A549 (cell line): ENCODE results near the gene NKAIN2. TPM values are rescaled to one million over a fixed set of nuclear protein-coding genes. Genes with fewer than 3 reads are reported as not detected.

ENCODE experiments used
- ATAC-seq, 2 experiments: fragments of 200-7000 bp in 1 of 2; fragments of >200 bp in 1 of 2; cut with Nextera tagmentation in 1 of 2; cut with Tn5 transposase in 1 of 2; 3 replicates each; pipeline versions ENCODE4 v1.8.0 to v1.9.1; 2018 to 2020; ENCODE audit warnings: mild to moderate bottlenecking in 1 of 2, moderate library complexity in 1 of 2
- CTCF ChIA-PET: fragments of 300-600 bp; sonication (Branson Sonifier 250); formaldehyde crosslinking; extraction: SDS; loops from one replicate; lab custom pipeline; 2021; ENCODE audit warnings: antibody characterized with exemption, inconsistent platforms; lab: Yijun Ruan, JAX
- POLR2A ChIA-PET: fragments of 350-600 bp; formaldehyde crosslinking; extraction: SDS; loops from one replicate; lab custom pipeline; 2021; ENCODE audit warnings: antibody characterized with exemption, inconsistent platforms; lab: Yijun Ruan, JAX
- DNase-seq, 2 experiments: peaks; one replicate each; pipeline versions ENCODE4 v3.0.0 to v3.0.0-alpha.2; 2011 to 2016; ENCODE audit warnings: low read depth in 1 of 2, low spot score in 1 of 2
- FAIRE-seq: peaks from 2 replicates; lab custom pipeline; 2011; peaks lifted over from hg19 to GRCh38; lab: Jason Lieb, UNC
- H3K27ac ChIP-seq, 2 experiments: fragments of >200 bp; sonication (Bioruptor Twin); formaldehyde crosslinking; 3 replicates each; pipeline ENCODE4 v1.5.1; 2016 to 2017
- H3K4me1 ChIP-seq: fragments of >200 bp; sonication (Bioruptor Twin); formaldehyde crosslinking; 3 replicates; pipeline ENCODE4 v1.6.1; 2016
- H3K4me2 ChIP-seq: fragments of >200 bp; sonication (Bioruptor Twin); formaldehyde crosslinking; 3 replicates; pipeline ENCODE4 v1.6.1; 2016
- H3K4me3 ChIP-seq: fragments of >200 bp; sonication (Bioruptor Twin); formaldehyde crosslinking; 3 replicates; pipeline ENCODE4 v1.5.1; 2016
- H3K9me3 ChIP-seq: fragments of >200 bp; sonication (Bioruptor Twin); formaldehyde crosslinking; 3 replicates; pipeline ENCODE4 v1.6.1; 2016
- BCL3 ChIP-seq: fragments of >200 bp; sonication (Bioruptor Twin); formaldehyde crosslinking; IDR thresholded peaks from 3 replicates; pipeline ENCODE4 v1.6.1; 2016
- BHLHE40 ChIP-seq: IDR thresholded peaks from 2 replicates; pipeline ENCODE4 v1.6.1; 2012; ENCODE audit warnings: low read depth, low read length, inconsistent platforms
- CEBPB ChIP-seq, 2 experiments: fragments of >200 bp in 1 of 2; sonication (Bioruptor Twin) in 1 of 2; formaldehyde crosslinking in 1 of 2; IDR thresholded peaks; 2 replicates each; pipeline ENCODE4 v1.6.1; 2012 to 2016
- CHD2 ChIP-seq: fragments of 150-350 bp; IDR thresholded peaks from 2 replicates; pipeline ENCODE4 v1.6.1; 2014; ENCODE audit warnings: low read length; ENCODE audit not compliant: partially characterized antibody
- CHD4 ChIP-seq: fragments of 200-600 bp; sonication (generic); IDR thresholded peaks from 2 replicates; pipeline ENCODE4 v1.6.1; 2016; ENCODE audit warnings: antibody characterized with exemption, mild to moderate bottlenecking, borderline replicate concordance
- CTCF ChIP-seq: fragments of >200 bp; sonication (Bioruptor Twin); formaldehyde crosslinking; IDR thresholded peaks from 3 replicates; pipeline ENCODE4 v1.5.1; 2016
- ELK1 ChIP-seq: fragments of 150-350 bp; IDR thresholded peaks from 2 replicates; pipeline ENCODE4 v1.6.1; 2014; ENCODE audit warnings: low read depth, mild to moderate bottlenecking, low read length
- ESRRA ChIP-seq: fragments of 150-350 bp; IDR thresholded peaks from 2 replicates; pipeline ENCODE4 v1.6.1; 2014; ENCODE audit warnings: mild to moderate bottlenecking, low read length, borderline replicate concordance
- FOSB ChIP-seq: fragments of 250-450 bp; sonication (Bioruptor Pico); IDR thresholded peaks from 2 replicates; pipeline ENCODE4 v1.5.0; 2020; ENCODE audit warnings: mild to moderate bottlenecking, moderate library complexity
- HEYL ChIP-seq: fragments of 250-450 bp; sonication (Bioruptor Pico); IDR thresholded peaks from 2 replicates; pipeline ENCODE4 v1.8.0; 2021; ENCODE audit warnings: mild to moderate bottlenecking, moderate library complexity
- HOXA7 ChIP-seq: fragments of 250-450 bp; sonication (Bioruptor Pico); IDR thresholded peaks from 2 replicates; pipeline ENCODE4 v1.5.0; 2020; ENCODE audit warnings: mild to moderate bottlenecking, moderate library complexity
- JUNB ChIP-seq: fragments of >200 bp; sonication (Bioruptor Twin); formaldehyde crosslinking; IDR thresholded peaks from 2 replicates; pipeline ENCODE4 v1.6.1; 2016
- MAFK ChIP-seq: fragments of 450-650 bp; IDR thresholded peaks from 2 replicates; pipeline ENCODE4 v1.6.1; 2014; ENCODE audit not compliant: partially characterized antibody
- MYC ChIP-seq: IDR thresholded peaks from 2 replicates; pipeline ENCODE4 v1.6.1; 2012; ENCODE audit warnings: mild to moderate bottlenecking, inconsistent platforms, low read length, improper control_type of control experiment, borderline replicate concordance
- NPAS2 ChIP-seq: fragments of 250-450 bp; sonication (Bioruptor Pico); IDR thresholded peaks from 2 replicates; pipeline ENCODE4 v1.8.0; 2022; ENCODE audit warnings: mild to moderate bottlenecking, moderate library complexity, borderline replicate concordance
- NR3C1 ChIP-seq: fragments of >200 bp; sonication (Bioruptor Twin); formaldehyde crosslinking; IDR thresholded peaks from 3 replicates; pipeline ENCODE4 v1.6.1; 2017
- PBX3 ChIP-seq: IDR thresholded peaks from 2 replicates; pipeline ENCODE4 v1.6.1; 2012
- RFX5 ChIP-seq: fragments of 450-650 bp; IDR thresholded peaks from 2 replicates; pipeline ENCODE4 v1.7.1; 2014; ENCODE audit warnings: antibody characterized with exemption, mild to moderate bottlenecking, moderate library complexity
- SMC3 ChIP-seq: fragments of >200 bp; sonication (Bioruptor Twin); formaldehyde crosslinking; IDR thresholded peaks from 3 replicates; pipeline ENCODE4 v1.6.1; 2018; ENCODE audit warnings: inconsistent platforms
- TP53 ChIP-seq: fragments of 250-450 bp; sonication (Bioruptor Pico); IDR thresholded peaks from 2 replicates; pipeline ENCODE4 v1.5.0; 2021; ENCODE audit warnings: mild to moderate bottlenecking, moderate library complexity
- USF2 ChIP-seq: fragments of 450-650 bp; IDR thresholded peaks from 2 replicates; pipeline ENCODE4 v1.6.1; 2014; ENCODE audit warnings: antibody characterized with exemption
- ZC3H11A ChIP-seq: fragments of 450-650 bp; IDR thresholded peaks from 2 replicates; pipeline ENCODE4 v1.6.1; 2014; ENCODE audit warnings: antibody characterized with exemption, mild to moderate bottlenecking
- ZFP36 ChIP-seq: fragments of 450-650 bp; IDR thresholded peaks from 2 replicates; pipeline ENCODE4 v1.6.1; 2014; ENCODE audit warnings: borderline replicate concordance; ENCODE audit not compliant: partially characterized antibody
- WGBS: methylation state at CpG from one replicate; pipeline ENCODE4 v1.1.6; 2017; ENCODE audit errors: missing lambda C conversion rate; 5-methylcytosine and 5-hydroxymethylcytosine counted together
- polyA plus RNA-seq, 4 experiments: library from polyadenylated mRNA; depleted of rRNA in 3 of 4; stranded (reverse); fragments of >200 nt; fragmentation: RNase III in 1 of 4; extraction: RNeasy Plus Mini Kit Qiagen cat#74134 plus additional on column Dnase treatment in 1 of 4; gene quantifications; 2 replicates in 3 of 4; 3 replicates in 1 of 4; pipeline ENCODE4 v1.2.3, GENCODE V29; 2011 to 2017

The NKAIN2 gene
- polyA plus RNA-seq, 2 of the 4 experiments (the other 2 are of a cell fraction) = not detected

GRCh38 chr6:124131259-124131658, 327.6 kb downstream of the NKAIN2 start:
- ATAC-seq = no peak
- H3K4me1 ChIP-seq = no peaks in the 10 kb centered on the region
- H3K4me3 ChIP-seq = no peak overlapping the region
- H3K27ac ChIP-seq = no peak overlapping the region
- POLR2A ChIA-PET = no interaction called here
- FAIRE-seq = no peak
- CTCF ChIA-PET = no interaction called here
- no peak for TF ChIP-seq NR3C1
- TF ChIP-seq MAFK = no peak
- no peak for TF ChIP-seq BHLHE40
- TF ChIP-seq, all 56 proteins: peak for 0
- WGBS = 0% methylated on average over 4 of the region's 4 CpGs
- Histone ChIP-seq H3K4me2 (no peak overlapping the region), H3K9me3 (no peaks in the 10 kb centered on the region)
- no peak for DNase-seq

GRCh38 chr6:124131779-124132178, 328.1 kb downstream of the NKAIN2 start:
- Histone ChIP-seq H3K4me3 (no peak overlapping the region), H3K4me2 (no peak overlapping the region), H3K4me1 (no peaks in the 10 kb centered on the region), H3K9me3 (no peaks in the 10 kb centered on the region), H3K27ac (no peak overlapping the region)
- ATAC-seq (no peak), DNase-seq (no peak), FAIRE-seq (no peak)
- TF ChIP-seq JUNB (no peak), MYC (no peak), ELK1 (no peak), ZC3H11A (no peak), MAFK (no peak), CEBPB (IDR thresholded peaks at IDR 0.05) (no peak), PBX3 (no peak), RFX5 (no peak), CHD2 (no peak), CHD4 (no peak), CTCF (no peak)
- CTCF ChIA-PET = no interaction called here
- POLR2A ChIA-PET = no interaction called here

- H3K4me3 ChIP-seq = no peak overlapping the region
- WGBS = 25% methylated on average over 2 of the region's 2 CpGs
- ATAC-seq (no peak), FAIRE-seq (no peak), DNase-seq (no peak)
- no peak overlapping the region for H3K4me2 ChIP-seq
- H3K9me3 ChIP-seq = no peaks in the 10 kb centered on the region
- CTCF ChIA-PET = no interaction called here
- no peak overlapping the region for H3K27ac ChIP-seq
- no peaks in the 10 kb centered on the region for H3K4me1 ChIP-seq
- POLR2A ChIA-PET = no interaction called here
- TF ChIP-seq NPAS2 = no peak
These were observed 328.6 kb downstream of the NKAIN2 start for GRCh38 chr6:124132256-124132655.

- Histone ChIP-seq H3K4me1 (no peaks in the 10 kb centered on the region), H3K4me2 (no peak overlapping the region), H3K9me3 (no peaks in the 10 kb centered on the region), H3K27ac (no peak overlapping the region), H3K4me3 (no peak overlapping the region)
- CTCF ChIA-PET = no interaction called here
- 3% methylated on average over 2 of the region's 2 CpGs for WGBS
- POLR2A ChIA-PET = no interaction called here
- DNase-seq (no peak), FAIRE-seq (no peak), ATAC-seq (no peak)
- TF ChIP-seq TP53 (CRISPR knock-in tag) (no peak), CEBPB (IDR thresholded peaks at IDR 0.05) (no peak), SMC3 (no peak), USF2 (no peak), ZFP36 (no peak), PBX3 (no peak), ELK1 (no peak), FOSB (CRISPR knock-in tag) (no peak), RFX5 (no peak), ESRRA (no peak), CHD4 (no peak), NPAS2 (no peak), BCL3 (no peak), HOXA7 (CRISPR knock-in tag) (no peak), HEYL (CRISPR knock-in tag) (no peak)
These were observed 339.2 kb downstream of the NKAIN2 start for GRCh38 chr6:124142852-124143251.
